Large intestine (tissue), 3 donors: Measurements from ENCODE around the gene TRIB2. TPM values are rescaled to one million over a fixed set of nuclear protein-coding genes. Genes with fewer than 3 reads are reported as not detected.

Experiments used
- DNase-seq, 2 donors: peaks; one replicate each; pipeline versions ENCODE4 v3.0.0 to v3.0.0-alpha.2; 2013
- H3K27ac ChIP-seq: one replicate; pipeline ENCODE4 v1.5.1; 2013; ENCODE audit warnings: low read length
- H3K27me3 ChIP-seq: 2 replicates; pipeline ENCODE4 v1.6.1; 2013; ENCODE audit warnings: low read length; ENCODE audit not compliant: control insufficient read depth, insufficient read depth
- H3K36me3 ChIP-seq: 2 replicates; pipeline ENCODE4 v1.6.1; 2013; ENCODE audit warnings: low read length; ENCODE audit not compliant: control insufficient read depth, insufficient read depth
- H3K4me1 ChIP-seq: one replicate; pipeline ENCODE4 v1.6.1; 2013; ENCODE audit warnings: low read length; ENCODE audit not compliant: control insufficient read depth, insufficient read depth
- H3K4me3 ChIP-seq: one replicate; pipeline ENCODE4 v1.5.1; 2013; ENCODE audit warnings: low read length
- H3K9me3 ChIP-seq: one replicate; pipeline ENCODE4 v1.6.1; 2013; ENCODE audit warnings: mild to moderate bottlenecking, low read depth, low read length, moderate library complexity; ENCODE audit not compliant: control insufficient read depth
- WGBS: methylation state at CpG from one replicate; pipeline ENCODE4 v1.1.5; 2013; ENCODE audit warnings: low lambda C conversion rate; ENCODE audit not compliant: insufficient coverage; 5-methylcytosine and 5-hydroxymethylcytosine counted together
- polyA plus RNA-seq: library from polyadenylated mRNA; unstranded; fragments of 120-200 nt; gene quantifications from one replicate; pipeline ENCODE4 v1.2.1, GENCODE V29; 2013

Gene TRIB2
- polyA plus RNA-seq, 1 donor, result 26.7 TPM

GRCh38 chr2:12739721-12740254 is 23.1 kb downstream of the TRIB2 start:
- Histone ChIP-seq H3K4me1 (no peaks in the 10 kb centered on the region), H3K4me3 (no peak overlapping the region), H3K27me3 (no peaks in the 10 kb centered on the region), H3K36me3 (peaks cover 22% of the 10 kb centered on the region), H3K9me3 (no peaks in the 10 kb centered on the region), H3K27ac (no peak overlapping the region)
- no peak for DNase-seq
- WGBS, result no CpG with 5 or more reads among the region's 9 CpGs

- Histone ChIP-seq H3K36me3 (peaks cover 20% of the 10 kb centered on the region), H3K9me3 (no peaks in the 10 kb centered on the region), H3K4me1 (no peaks in the 10 kb centered on the region), H3K4me3 (no peak overlapping the region), H3K27me3 (no peaks in the 10 kb centered on the region), H3K27ac (no peak overlapping the region)
- WGBS, result no CpG with 5 or more reads among the region's 3 CpGs
- no peak for DNase-seq
Observed at GRCh38 chr2:12741380-12741779, 24.6 kb downstream of the TRIB2 start.

GRCh38 chr2:12742891-12743290 is 26.2 kb downstream of the TRIB2 start:
- WGBS, result no CpG with 5 or more reads among the region's 3 CpGs
- H3K27ac ChIP-seq, result no peak overlapping the region

GRCh38 chr2:12750166-12750905 is 33.6 kb downstream of the TRIB2 start:
- WGBS, result no CpG with 5 or more reads among the region's 7 CpGs
- no peak overlapping the region for H3K27ac ChIP-seq
- H3K4me3 ChIP-seq, result no peak overlapping the region
- DNase-seq, result no peak
- H3K4me1 ChIP-seq, result no peaks in the 10 kb centered on the region
- no peaks in the 10 kb centered on the region for H3K36me3 ChIP-seq
- H3K27me3 ChIP-seq, result no peaks in the 10 kb centered on the region
- no peaks in the 10 kb centered on the region for H3K9me3 ChIP-seq

More at GRCh38 chr2:12742891-12743290, 26.2 kb downstream of the TRIB2 start:
- Histone ChIP-seq H3K27me3 (no peaks in the 10 kb centered on the region), H3K36me3 (peaks cover 15% of the 10 kb centered on the region), H3K9me3 (no peaks in the 10 kb centered on the region), H3K4me1 (no peaks in the 10 kb centered on the region), H3K4me3 (no peak overlapping the region)
- peak in 1 of 2 donors; percentile 26 for DNase-seq

GRCh38 chr2:12754643-12755042 is 37.9 kb downstream of the TRIB2 start:
- no peaks in the 10 kb centered on the region for H3K9me3 ChIP-seq
- no peaks in the 10 kb centered on the region for H3K36me3 ChIP-seq
- H3K4me1 ChIP-seq, result no peaks in the 10 kb centered on the region
- H3K27ac ChIP-seq, result no peak overlapping the region
- no peak overlapping the region for H3K4me3 ChIP-seq
- 60% methylated on average over 1 of the region's 5 CpGs for WGBS
- no peak for DNase-seq
- no peaks in the 10 kb centered on the region for H3K27me3 ChIP-seq

- 62% methylated on average over 2 of the region's 3 CpGs for WGBS
- no peaks in the 10 kb centered on the region for H3K36me3 ChIP-seq
- no peak overlapping the region for H3K27ac ChIP-seq
- no peaks in the 10 kb centered on the region for H3K4me1 ChIP-seq
- no peaks in the 10 kb centered on the region for H3K27me3 ChIP-seq
- H3K4me3 ChIP-seq, result no peak overlapping the region
- no peak for DNase-seq
- no peaks in the 10 kb centered on the region for H3K9me3 ChIP-seq
Observed at GRCh38 chr2:12755384-12755783, 38.6 kb downstream of the TRIB2 start.

- no peaks in the 10 kb centered on the region for H3K4me1 ChIP-seq
- H3K27ac ChIP-seq, result no peak overlapping the region
- H3K4me3 ChIP-seq, result no peak overlapping the region
- H3K9me3 ChIP-seq, result no peaks in the 10 kb centered on the region
- H3K36me3 ChIP-seq, result no peaks in the 10 kb centered on the region
- H3K27me3 ChIP-seq, result no peaks in the 10 kb centered on the region
- no CpG with 5 or more reads among the region's 4 CpGs for WGBS
- DNase-seq, result no peak
Observed at GRCh38 chr2:12759248-12759647, 42.5 kb downstream of the TRIB2 start.

DNA sequence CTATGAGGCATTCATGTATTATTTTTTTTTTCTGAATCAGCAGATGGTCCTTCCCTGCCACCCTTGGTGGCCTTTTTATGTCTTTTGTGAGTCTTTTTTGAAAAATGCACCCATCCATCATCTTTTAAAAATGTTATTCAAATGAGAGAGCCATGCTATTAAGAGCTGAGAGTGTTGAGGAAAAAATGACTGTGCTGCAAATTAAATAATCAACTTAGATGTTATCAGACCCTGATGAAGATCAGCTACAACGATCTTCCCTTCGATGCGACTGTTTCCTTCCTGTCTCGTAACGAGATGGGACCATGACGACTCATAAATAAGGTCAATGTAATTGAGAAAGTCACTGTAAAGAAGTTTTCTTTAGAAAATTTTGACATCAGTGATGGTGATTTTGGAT is 44.4 kb downstream of the TRIB2 start:
- 80% methylated on average over 2 of the region's 6 CpGs for WGBS
- Histone ChIP-seq H3K9me3 (no peaks in the 10 kb centered on the region), H3K27ac (no peak overlapping the region), H3K27me3 (no peaks in the 10 kb centered on the region), H3K4me3 (no peak overlapping the region), H3K36me3 (no peaks in the 10 kb centered on the region), H3K4me1 (no peaks in the 10 kb centered on the region)
- no peak for DNase-seq

DNA sequence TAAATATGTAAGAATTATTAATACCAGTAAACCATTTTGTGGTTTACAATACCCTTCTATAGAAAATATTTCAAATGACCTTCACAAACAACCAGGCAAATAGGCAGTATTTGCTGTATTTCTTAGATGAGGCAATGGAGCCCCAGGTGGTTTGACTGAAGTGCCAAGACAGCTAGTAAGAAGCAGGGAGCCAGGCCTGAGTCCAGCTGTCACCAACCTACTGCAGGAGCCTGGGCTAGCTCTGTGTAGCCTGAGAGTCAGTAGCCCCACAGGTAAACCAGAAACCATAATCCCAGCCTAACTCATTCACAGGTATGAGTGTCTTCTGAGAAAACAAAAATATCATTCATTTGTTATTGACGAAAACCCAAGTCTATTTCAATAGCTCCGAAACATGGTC is 45.6 kb downstream of the TRIB2 start:
- Histone ChIP-seq H3K36me3 (no peaks in the 10 kb centered on the region), H3K9me3 (no peaks in the 10 kb centered on the region), H3K27me3 (no peaks in the 10 kb centered on the region), H3K4me1 (no peaks in the 10 kb centered on the region), H3K4me3 (no peak overlapping the region), H3K27ac (no peak overlapping the region)
- WGBS, result no CpG with 5 or more reads among the region's 2 CpGs
- DNase-seq, result no peak

- DNase-seq, result no peak
- H3K4me3 ChIP-seq, result no peak overlapping the region
- 92% methylated on average over 2 of the region's 4 CpGs for WGBS
- no peaks in the 10 kb centered on the region for H3K9me3 ChIP-seq
- H3K4me1 ChIP-seq, result no peaks in the 10 kb centered on the region
- H3K27ac ChIP-seq, result no peak overlapping the region
- no peaks in the 10 kb centered on the region for H3K36me3 ChIP-seq
- H3K27me3 ChIP-seq, result no peaks in the 10 kb centered on the region
Observed at GRCh38 chr2:12762976-12763375, 46.2 kb downstream of the TRIB2 start.

DNA sequence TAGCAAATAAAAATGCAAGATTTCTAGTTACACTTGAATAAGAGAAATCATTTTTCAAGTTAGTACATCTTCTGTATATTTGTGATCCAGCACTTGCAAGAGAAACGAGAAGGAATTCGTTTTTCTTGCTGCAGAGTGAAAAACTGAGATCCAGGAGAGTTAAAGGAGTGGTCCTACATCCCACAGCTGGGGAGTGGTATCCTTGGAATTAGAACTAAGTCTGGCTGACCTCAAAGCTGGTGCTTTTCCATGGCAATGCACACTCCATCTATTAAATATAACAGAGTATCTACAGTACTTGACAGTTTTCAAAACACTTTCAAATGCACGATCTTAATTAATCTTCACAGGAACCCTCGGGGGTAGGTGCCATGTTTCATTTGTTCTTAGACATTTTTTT is 46.8 kb downstream of the TRIB2 start:
- Histone ChIP-seq H3K4me3 (no peak overlapping the region), H3K27me3 (no peaks in the 10 kb centered on the region), H3K27ac (no peak overlapping the region), H3K4me1 (no peaks in the 10 kb centered on the region), H3K36me3 (no peaks in the 10 kb centered on the region), H3K9me3 (no peaks in the 10 kb centered on the region)
- DNase-seq, result no peak
- 81% methylated on average over 3 of the region's 4 CpGs for WGBS
